Measurements from ENCODE around the gene RALB. TPM values are rescaled to one million over a fixed set of nuclear protein-coding genes. Genes with fewer than 3 reads are reported as not detected.
"Not testable (repeated sequence)": the region's sequence is repeated elsewhere in the genome, so short reads cannot be mapped to it uniquely, and the experiment has no call there.

RALB gene
- total and polyA plus RNA-seq, 8 donors, result 26.3 to 87.4 (median 41.5) TPM

DNA sequence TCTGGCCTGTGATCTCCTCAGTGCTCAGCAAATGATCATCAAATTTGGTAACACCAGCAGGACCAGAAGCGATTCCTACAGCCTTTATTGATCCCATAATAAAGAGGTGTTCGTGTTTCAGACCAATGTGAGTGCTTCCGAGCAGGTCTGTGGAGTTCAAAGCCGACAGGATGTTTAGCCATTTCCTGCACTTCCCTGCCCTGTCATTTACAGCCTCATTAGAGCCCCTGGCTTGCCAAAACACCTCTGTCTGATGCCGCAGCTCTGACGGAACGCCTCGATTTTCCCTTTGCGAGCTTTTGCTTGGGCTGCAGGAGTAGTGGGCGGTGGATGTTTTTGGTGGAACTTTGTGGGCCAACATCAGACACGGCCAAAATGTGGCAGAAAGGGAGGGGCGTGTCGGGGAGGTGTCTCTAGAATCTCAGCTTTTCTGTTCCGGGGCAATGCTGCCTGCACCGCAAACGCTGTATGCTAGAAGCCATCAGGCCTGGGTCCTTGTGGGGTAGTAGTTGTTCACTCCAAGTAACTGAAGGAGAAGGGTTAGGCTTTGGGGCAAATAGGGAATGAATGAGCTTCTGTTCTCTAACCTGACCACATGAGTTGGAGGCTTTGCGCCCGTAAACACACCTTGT lies 67.2 kb downstream of the RALB start:
- Histone ChIP-seq H3K9me3 (no peaks in the 10 kb centered on the region), H3K36me3 (no peaks in the 10 kb centered on the region), H3K4me3 (no peak overlapping the region), H3K4me1 (peaks cover 0 to 11% (median 8%) of the 10 kb centered on the region in 4 donors), H3K27ac (no peak overlapping the region), H3K27me3 (no peaks in the 10 kb centered on the region)
- TF ChIP-seq POLR2AphosphoS5 (IDR thresholded peaks at IDR 0.05) (no peak), EP300 (IDR thresholded peaks at IDR 0.05) (no peak), POLR2A (IDR thresholded peaks at IDR 0.05) (no peak)
- TF ChIP-seq, protein P1, sequence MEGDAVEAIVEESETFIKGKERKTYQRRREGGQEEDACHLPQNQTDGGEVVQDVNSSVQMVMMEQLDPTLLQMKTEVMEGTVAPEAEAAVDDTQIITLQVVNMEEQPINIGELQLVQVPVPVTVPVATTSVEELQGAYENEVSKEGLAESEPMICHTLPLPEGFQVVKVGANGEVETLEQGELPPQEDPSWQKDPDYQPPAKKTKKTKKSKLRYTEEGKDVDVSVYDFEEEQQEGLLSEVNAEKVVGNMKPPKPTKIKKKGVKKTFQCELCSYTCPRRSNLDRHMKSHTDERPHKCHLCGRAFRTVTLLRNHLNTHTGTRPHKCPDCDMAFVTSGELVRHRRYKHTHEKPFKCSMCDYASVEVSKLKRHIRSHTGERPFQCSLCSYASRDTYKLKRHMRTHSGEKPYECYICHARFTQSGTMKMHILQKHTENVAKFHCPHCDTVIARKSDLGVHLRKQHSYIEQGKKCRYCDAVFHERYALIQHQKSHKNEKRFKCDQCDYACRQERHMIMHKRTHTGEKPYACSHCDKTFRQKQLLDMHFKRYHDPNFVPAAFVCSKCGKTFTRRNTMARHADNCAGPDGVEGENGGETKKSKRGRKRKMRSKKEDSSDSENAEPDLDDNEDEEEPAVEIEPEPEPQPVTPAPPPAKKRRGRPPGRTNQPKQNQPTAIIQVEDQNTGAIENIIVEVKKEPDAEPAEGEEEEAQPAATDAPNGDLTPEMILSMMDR (IDR thresholded peaks at IDR 0.05), result no peak
- intact Hi-C loops (cut with DNase I; ENCODE audit: low total_unique reads), result loop anchor here (10.0 kb wide), 1 partner anchor 85 kb away; no protein-coding TSS in a partner anchor
- whole genome bisulfite sequencing, 5 donors, result 85 to 94% (median 89%) methylated on average over 18 of the region's 18 CpGs
- no peak for DNase-seq

DNA sequence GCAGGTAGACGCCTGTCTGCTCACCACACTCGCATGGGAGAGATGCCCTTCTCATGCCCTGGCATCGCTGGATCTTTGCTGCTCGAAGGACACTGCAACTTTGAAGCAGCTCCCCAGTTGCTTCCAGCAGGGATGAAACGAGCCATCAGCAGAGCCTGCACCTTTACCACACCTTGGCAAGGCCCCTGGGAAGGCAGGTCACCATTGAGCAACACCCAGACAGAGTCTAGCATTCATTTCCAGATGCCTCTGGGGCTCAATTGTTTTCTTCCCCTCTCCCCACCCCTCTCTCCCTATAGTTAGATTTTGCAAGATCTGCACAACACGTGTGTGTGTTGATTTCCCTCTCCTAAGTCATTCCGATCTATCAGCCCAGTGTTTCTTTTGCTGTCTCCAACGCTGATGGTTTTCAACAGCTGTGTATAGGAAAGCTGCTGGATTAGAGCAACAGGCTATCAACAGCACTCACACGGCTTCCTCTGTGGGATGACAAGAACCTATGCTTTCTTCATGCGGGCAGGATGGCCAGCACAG lies 67.7 kb downstream of the RALB start:
- no peaks in the 10 kb centered on the region for H3K36me3 ChIP-seq
- DNase-seq, result peak in 1 of 2 donors; percentile 30
- H3K27ac ChIP-seq, result no peak overlapping the region
- H3K4me3 ChIP-seq, result no peak overlapping the region
- WGBS, 5 donors, result 79 to 83% (median 81%) methylated on average over 10 of the region's 10 CpGs
- TF ChIP-seq POLR2A (IDR thresholded peaks at IDR 0.05) (no peak), EP300 (IDR thresholded peaks at IDR 0.05) (no peak), POLR2AphosphoS5 (IDR thresholded peaks at IDR 0.05) (no peak)
- TF ChIP-seq, protein P1 (IDR thresholded peaks at IDR 0.05), result no peak
- intact Hi-C loops (cut with DNase I; ENCODE audit: low total_unique reads), result no loop called here
- no peaks in the 10 kb centered on the region for H3K27me3 ChIP-seq
- peaks cover 0 to 11% (median 8%) of the 10 kb centered on the region in 4 donors for H3K4me1 ChIP-seq
- no peaks in the 10 kb centered on the region for H3K9me3 ChIP-seq

DNA sequence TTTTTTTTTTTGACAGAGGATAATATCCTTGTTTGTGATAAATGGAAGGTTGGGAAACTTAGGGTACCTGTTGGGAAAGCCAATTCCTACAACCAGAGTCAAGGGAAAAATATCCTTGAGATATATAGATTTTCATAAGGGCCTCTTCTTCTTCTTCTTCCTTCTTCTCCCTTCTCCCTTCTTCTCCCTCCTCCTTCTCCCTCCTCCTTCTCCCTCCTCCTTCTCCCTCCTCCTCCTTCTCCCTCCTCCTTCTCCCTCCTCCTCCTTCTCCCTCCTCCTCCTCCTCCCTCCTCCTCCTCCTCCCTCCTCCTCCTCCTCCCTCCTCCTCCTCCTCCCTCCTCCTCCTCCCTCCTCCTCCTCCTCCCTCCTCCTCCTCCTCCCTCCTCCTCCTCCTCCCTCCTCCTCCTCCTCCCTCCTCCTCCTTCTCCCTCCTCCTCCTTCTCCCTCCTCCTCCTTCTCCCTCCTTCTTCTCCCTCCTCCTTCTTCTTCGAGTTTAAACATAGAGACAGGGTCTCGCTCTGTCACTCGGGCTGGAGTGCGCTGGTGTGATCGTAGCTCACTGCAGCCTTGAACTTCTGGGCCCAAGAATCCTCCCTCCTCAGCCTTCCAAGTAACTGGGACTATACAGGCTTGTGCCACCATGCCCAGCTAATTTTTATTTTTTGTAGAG lies 68.4 kb downstream of the RALB start:
- H3K27ac ChIP-seq; intact Hi-C loops (cut with DNase I; ENCODE audit: low total_unique reads); H3K27me3 ChIP-seq: not testable (repeated sequence)

DNA sequence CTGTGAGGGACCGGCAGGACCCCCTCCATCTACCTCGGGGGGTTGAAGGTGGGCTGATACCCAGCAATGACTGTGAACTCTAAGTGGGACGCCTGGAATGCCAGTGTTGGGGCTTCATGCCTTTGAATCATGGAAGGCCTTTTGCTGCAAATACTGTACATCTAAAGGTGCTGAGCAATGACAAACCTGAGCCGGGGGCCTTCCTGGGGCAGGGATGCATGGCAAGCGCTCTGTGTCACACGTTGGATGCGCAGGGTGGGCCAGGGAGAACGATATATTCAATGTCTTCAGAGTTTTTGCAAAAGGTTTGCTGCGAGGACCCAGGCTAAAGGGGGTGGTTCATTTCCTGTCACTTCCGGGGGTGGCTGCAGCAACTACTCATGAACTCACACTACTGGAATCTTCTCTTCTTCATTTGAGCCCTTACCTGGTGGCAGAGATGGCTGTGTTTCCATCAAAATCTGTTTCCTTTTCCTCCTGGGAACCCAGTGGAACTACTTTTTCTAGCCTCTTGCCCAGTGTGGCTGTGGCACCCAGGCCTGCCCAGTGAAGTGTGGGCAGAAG lies 69.2 kb downstream of the RALB start:
- WGBS, 5 donors, result 87 to 92% (median 91%) methylated on average over 10 of the region's 10 CpGs
- no peak for DNase-seq
- TF ChIP-seq POLR2A (IDR thresholded peaks at IDR 0.05) (no peak), EP300 (IDR thresholded peaks at IDR 0.05) (no peak), POLR2AphosphoS5 (IDR thresholded peaks at IDR 0.05) (no peak)
- TF ChIP-seq, protein P1 (IDR thresholded peaks at IDR 0.05), result no peak
- H3K4me1 ChIP-seq, result peaks cover 0 to 11% (median 8%) of the 10 kb centered on the region in 4 donors
- H3K36me3 ChIP-seq, result no peaks in the 10 kb centered on the region
- H3K9me3 ChIP-seq, result no peaks in the 10 kb centered on the region
- intact Hi-C loops (cut with DNase I; ENCODE audit: low total_unique reads), result no loop called here
- peaks cover 0 to 7% (median 0%) of the 10 kb centered on the region in 3 donors for H3K27me3 ChIP-seq
- no peak overlapping the region for H3K4me3 ChIP-seq
- no peak overlapping the region for H3K27ac ChIP-seq

More for the DNA sequence above, 68.4 kb downstream of the RALB start:
- 85 to 91% (median 88%) methylated on average over 4 to 5 of the region's 5 CpGs for WGBS, 5 donors
- not testable (repeated sequence) for H3K4me3 ChIP-seq, H3K9me3 ChIP-seq, H3K36me3 ChIP-seq, DNase-seq
- H3K4me1 ChIP-seq, result peaks cover 0 to 11% (median 8%) of the 10 kb centered on the region in 4 donors

Data from stomach (tissue), 9 donors.